ENCODE results near the gene ACLY. TPM values are rescaled to one million over a fixed set of nuclear protein-coding genes. Genes with fewer than 3 reads are reported as not detected.

Gene ACLY
- total and polyA plus RNA-seq, 2 donors (not counting 1 experiment from before 2014, with no cell fraction given), result 40.2 to 91.5 TPM

DNA sequence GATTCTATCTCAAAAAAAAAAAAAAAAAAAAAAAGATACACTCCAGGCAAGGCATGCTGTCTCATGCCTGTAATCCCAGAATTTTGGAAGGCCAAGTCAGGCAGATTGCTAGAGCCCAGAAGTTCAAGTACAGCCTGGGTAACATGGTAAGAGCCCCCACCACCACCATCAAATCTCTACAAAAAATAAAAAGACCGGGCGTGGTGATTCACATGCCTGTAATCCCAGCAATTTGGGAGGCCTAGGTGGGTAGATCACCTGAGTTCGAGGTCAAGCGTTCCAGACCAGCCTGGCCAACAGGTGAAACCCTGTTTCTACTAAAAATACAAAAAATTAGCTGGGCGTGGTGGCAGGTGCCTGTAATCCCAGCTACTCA is 1.8 kb upstream of the ACLY start:
- CTCF ChIA-PET, result interaction anchor here (0.7 to 1.1 kb wide), 2 partner anchors 202 to 225 kb away, joined by 3 read pairs; partner anchors contain the start of gene HSPB9
- H4K20me1 ChIP-seq (ENCODE audit: control insufficient read depth, insufficient read depth, low read length, poor library complexity, severe bottlenecking), result peaks cover 20% of the 10 kb centered on the region
- H3K4me1 ChIP-seq (ENCODE audit: control insufficient read depth in 2 of 2, insufficient read depth in 2 of 2, low read length in 2 of 2), result peaks cover 15 to 23% of the 10 kb centered on the region in 2 donors
- no peak for TF ChIP-seq EZH2 (IDR thresholded peaks at IDR 0.05; ENCODE audit: borderline replicate concordance, insufficient read depth, low read depth, low read length, poor library complexity, severe bottlenecking)
- TF ChIP-seq, protein P1, sequence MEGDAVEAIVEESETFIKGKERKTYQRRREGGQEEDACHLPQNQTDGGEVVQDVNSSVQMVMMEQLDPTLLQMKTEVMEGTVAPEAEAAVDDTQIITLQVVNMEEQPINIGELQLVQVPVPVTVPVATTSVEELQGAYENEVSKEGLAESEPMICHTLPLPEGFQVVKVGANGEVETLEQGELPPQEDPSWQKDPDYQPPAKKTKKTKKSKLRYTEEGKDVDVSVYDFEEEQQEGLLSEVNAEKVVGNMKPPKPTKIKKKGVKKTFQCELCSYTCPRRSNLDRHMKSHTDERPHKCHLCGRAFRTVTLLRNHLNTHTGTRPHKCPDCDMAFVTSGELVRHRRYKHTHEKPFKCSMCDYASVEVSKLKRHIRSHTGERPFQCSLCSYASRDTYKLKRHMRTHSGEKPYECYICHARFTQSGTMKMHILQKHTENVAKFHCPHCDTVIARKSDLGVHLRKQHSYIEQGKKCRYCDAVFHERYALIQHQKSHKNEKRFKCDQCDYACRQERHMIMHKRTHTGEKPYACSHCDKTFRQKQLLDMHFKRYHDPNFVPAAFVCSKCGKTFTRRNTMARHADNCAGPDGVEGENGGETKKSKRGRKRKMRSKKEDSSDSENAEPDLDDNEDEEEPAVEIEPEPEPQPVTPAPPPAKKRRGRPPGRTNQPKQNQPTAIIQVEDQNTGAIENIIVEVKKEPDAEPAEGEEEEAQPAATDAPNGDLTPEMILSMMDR (IDR thresholded peaks at IDR 0.05), result no peak
- POLR2A ChIA-PET, result interaction anchor here (0.6 to 0.9 kb wide), 3 partner anchors 10 to 1966 kb away, joined by 3 to 8 read pairs (median 7); partner anchors contain the start of gene ODAD4
- H3K9ac ChIP-seq (ENCODE audit: low read length), result no peak overlapping the region
- H3K4me1 Mint-ChIP-seq, result peaks cover 27% of the 10 kb centered on the region
- DNase-seq, result no peak
- no peak overlapping the region for H3K4me2 ChIP-seq (replicated peaks; ENCODE audit: low read depth, low read length, poor library complexity, severe bottlenecking)
- intact Hi-C loops (cut with micrococcal nuclease), result no loop called here
- no peak overlapping the region for H3K27ac ChIP-seq (ENCODE audit: low read length in 2 of 2)
- no peak for ATAC-seq (ENCODE audit: low read depth)
- 93% methylated on average over 4 of the region's 5 CpGs for WGBS (ENCODE audit: insufficient coverage)
- no peaks in the 10 kb centered on the region for H3K27me3 Mint-ChIP-seq
- H3K79me2 ChIP-seq (ENCODE audit: control insufficient read depth, insufficient read depth, low read length), result peaks cover 36% of the 10 kb centered on the region
- H3K4me3 ChIP-seq (ENCODE audit: control extremely low read depth in 1 of 5, extremely low read depth in 1 of 5, insufficient read depth in 1 of 5, low read depth in 2 of 5, low read length in 4 of 5), result no peak overlapping the region
- no peak overlapping the region for H3K27ac Mint-ChIP-seq
- no peak overlapping the region for H3K4me3 Mint-ChIP-seq
- no peaks in the 10 kb centered on the region for H3K9me3 ChIP-seq (ENCODE audit: control extremely low read depth in 1 of 3, control insufficient read depth in 2 of 3, insufficient read depth in 1 of 3, low read length in 2 of 3)
- no peak overlapping the region for H2AFZ ChIP-seq (ENCODE audit: insufficient read depth, low read depth, low read length, poor library complexity, severe bottlenecking)
- no peaks in the 10 kb centered on the region for H3K36me3 ChIP-seq (replicated peaks in 1 of 2; ENCODE audit: control extremely low read depth in 1 of 2, control insufficient read depth in 1 of 2, extremely low read depth in 1 of 2, insufficient read depth in 2 of 2, low read length in 1 of 2)
- no peaks in the 10 kb centered on the region for H3K9me3 Mint-ChIP-seq (ENCODE audit: insufficient read depth)
- H3K27me3 ChIP-seq (replicated peaks in 1 of 4; ENCODE audit: control extremely low read depth in 1 of 4, control insufficient read depth in 3 of 4, insufficient read depth in 4 of 4, low read length in 3 of 4), result no peaks in the 10 kb centered on the region

DNA sequence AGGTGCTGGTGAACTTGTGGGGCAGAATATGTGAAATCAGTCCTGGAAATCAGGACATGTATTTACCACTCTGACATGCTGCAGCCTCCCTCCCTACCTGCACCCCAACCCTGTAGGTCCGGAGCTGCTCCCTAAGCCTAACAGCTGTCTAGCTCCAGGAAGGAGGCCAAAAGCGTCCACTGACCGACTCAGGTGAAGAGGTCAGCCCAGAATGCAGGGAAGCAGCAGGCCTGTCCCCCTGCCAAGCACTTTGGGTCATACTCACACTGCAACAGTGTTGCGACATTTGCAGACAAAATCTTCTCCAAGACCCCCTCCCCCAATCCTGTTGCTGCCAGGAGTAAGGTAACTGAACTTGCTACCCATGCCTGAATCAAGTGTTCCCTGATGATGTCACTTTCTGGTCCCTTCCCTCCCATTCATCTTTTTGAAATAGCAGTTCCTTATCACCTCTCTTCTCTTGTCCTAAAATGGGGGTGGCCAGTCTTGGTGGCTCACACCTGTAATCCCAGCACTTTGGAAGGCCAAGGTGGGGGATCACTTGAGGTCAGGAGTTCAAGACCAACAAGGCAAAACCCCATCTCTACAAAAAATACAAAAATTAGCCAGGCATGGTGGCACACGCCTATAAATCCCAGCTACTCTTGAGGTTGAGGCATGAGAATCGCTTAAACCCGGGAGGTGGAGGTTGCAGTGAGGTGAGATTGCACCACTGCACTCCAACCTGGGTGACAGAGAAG is 1.3 kb upstream of the ACLY start:
- peak overlapping the region; percentile 75 for H3K27ac Mint-ChIP-seq
- intact Hi-C loops (cut with micrococcal nuclease), result loop anchor here (1.0 to 5.0 kb wide), 4 partner anchors 10 to 133 kb away; partner anchors contain the start of genes CNP, DNAJC7, JUP and ODAD4
- no peaks in the 10 kb centered on the region for H3K9me3 Mint-ChIP-seq (ENCODE audit: insufficient read depth)
- Histone ChIP-seq H3K4me1 (ENCODE audit: control insufficient read depth in 2 of 2, insufficient read depth in 2 of 2, low read length in 2 of 2) (peaks cover 15 to 21% of the 10 kb centered on the region in 2 donors), H3K9ac (ENCODE audit: low read length) (no peak overlapping the region), H3K27me3 (replicated peaks in 1 of 4; ENCODE audit: control extremely low read depth in 1 of 4, control insufficient read depth in 3 of 4, insufficient read depth in 4 of 4, low read length in 3 of 4) (no peaks in the 10 kb centered on the region), H4K20me1 (ENCODE audit: control insufficient read depth, insufficient read depth, low read length, poor library complexity, severe bottlenecking) (peaks cover 25% of the 10 kb centered on the region), H3K9me3 (ENCODE audit: control extremely low read depth in 1 of 3, control insufficient read depth in 2 of 3, insufficient read depth in 1 of 3, low read length in 2 of 3) (no peaks in the 10 kb centered on the region), H3K4me3 (ENCODE audit: control extremely low read depth in 1 of 5, extremely low read depth in 1 of 5, insufficient read depth in 1 of 5, low read depth in 2 of 5, low read length in 4 of 5) (no peak overlapping the region), H3K27ac (ENCODE audit: low read length in 2 of 2) (no peak overlapping the region), H3K36me3 (replicated peaks in 1 of 2; ENCODE audit: control extremely low read depth in 1 of 2, control insufficient read depth in 1 of 2, extremely low read depth in 1 of 2, insufficient read depth in 2 of 2, low read length in 1 of 2) (no peaks in the 10 kb centered on the region), H3K4me2 (replicated peaks; ENCODE audit: low read depth, low read length, poor library complexity, severe bottlenecking) (peak overlapping the region; percentile 98), H2AFZ (ENCODE audit: insufficient read depth, low read depth, low read length, poor library complexity, severe bottlenecking) (peak overlapping the region; percentile 100), H3K79me2 (ENCODE audit: control insufficient read depth, insufficient read depth, low read length) (peaks cover 42% of the 10 kb centered on the region)
- H3K27me3 Mint-ChIP-seq, result no peaks in the 10 kb centered on the region
- 100% methylated on average over 4 of the region's 7 CpGs for WGBS (ENCODE audit: insufficient coverage)
- DNase-seq (no peak), ATAC-seq (ENCODE audit: low read depth) (no peak)
- peaks cover 28% of the 10 kb centered on the region for H3K4me1 Mint-ChIP-seq
- ChIA-PET POLR2A (interaction anchor here (0.7 kb wide), 1 partner anchor 1965 kb away, joined by 8 read pairs; no protein-coding TSS in a partner anchor), CTCF (interaction anchor here (1.1 kb wide), 1 partner anchor 203 kb away, joined by 3 read pairs; the partner anchor contains the start of gene HSPB9)
- H3K4me3 Mint-ChIP-seq, result peak overlapping the region; percentile 91
- no peak for TF ChIP-seq EZH2 (IDR thresholded peaks at IDR 0.05; ENCODE audit: borderline replicate concordance, insufficient read depth, low read depth, low read length, poor library complexity, severe bottlenecking)
- TF ChIP-seq, protein P1 (IDR thresholded peaks at IDR 0.05), result no peak
